Superior temporal gyrus (tissue), 1 donor: ENCODE measurements around the gene CNTN4.

ENCODE experiments used
- DNase-seq: peaks from one replicate; pipeline ENCODE4 v3.0.0-alpha.2; 2016; ENCODE audit errors: extremely low spot score

CNTN4 gene

DNA sequence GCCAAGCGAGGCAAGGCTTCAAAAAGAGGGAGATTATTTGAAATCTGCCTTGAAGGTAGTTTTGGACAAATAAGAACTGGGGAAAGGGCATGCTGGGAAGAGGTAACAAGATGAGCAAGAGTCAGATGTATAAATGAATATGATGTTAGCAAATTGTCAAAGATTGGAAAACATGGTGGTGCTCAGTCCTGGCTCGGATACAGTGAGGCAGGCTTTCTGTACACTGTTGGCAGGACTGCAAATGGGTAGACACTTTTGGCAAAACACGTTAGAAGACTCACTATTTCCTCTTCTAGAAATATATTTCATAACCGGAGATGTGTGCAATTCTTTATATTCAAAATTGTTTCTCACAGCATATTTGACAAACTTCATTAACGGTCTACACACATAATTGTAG is 581.6 kb downstream of the CNTN4 start:
- no peak for DNase-seq

DNA sequence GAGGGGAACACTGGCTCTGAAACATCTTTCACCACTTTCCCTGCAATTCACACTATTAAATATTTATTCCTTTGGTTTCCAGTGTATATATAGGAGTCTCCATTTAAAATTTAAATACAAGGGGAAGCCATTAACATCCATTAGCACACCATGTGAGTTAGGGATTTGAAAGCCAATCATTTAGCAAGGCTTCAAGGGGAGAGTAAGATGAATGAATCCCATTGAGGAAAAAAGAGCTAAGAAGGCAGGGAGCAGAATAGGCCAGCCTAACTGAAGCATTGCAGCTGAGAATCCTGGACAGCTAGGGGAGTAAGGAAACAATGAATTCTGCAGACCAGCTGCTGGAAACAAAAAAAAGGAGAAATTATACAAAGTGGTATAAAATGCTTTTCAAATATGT is 585.4 kb downstream of the CNTN4 start:
- no peak for DNase-seq

DNA sequence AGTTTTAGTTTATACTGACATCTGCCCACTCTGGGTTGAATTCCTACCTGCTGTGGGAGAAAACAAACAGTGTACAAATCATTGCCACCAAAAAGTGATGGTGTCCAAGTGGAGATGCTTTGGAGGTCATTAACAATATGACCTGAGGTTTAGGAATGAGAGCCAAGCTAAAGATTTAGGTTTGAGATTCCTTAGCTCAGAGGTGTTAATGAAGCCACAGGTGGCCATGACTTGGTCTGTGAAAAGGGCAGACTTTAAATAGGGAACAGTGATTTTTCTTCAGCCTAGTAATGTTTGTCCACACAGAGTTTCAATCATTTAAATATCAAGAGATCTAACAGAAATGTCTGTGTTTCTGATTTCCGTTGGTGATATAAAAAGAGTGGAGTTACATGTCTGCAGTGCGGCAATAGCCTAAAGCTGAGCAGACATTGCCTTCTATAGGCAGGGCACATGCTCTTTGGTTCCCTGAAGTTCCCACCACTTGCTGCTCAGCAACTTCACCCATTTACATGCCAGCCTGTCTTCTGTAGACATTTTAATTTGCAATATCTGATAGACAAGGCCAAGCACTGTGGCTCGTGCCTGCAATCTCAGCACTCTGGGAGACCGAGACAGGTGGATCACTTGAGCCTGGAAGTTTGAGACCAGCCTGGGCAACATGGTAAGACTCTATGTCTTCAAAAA is 588.3 kb downstream of the CNTN4 start:
- no peak for DNase-seq

DNA sequence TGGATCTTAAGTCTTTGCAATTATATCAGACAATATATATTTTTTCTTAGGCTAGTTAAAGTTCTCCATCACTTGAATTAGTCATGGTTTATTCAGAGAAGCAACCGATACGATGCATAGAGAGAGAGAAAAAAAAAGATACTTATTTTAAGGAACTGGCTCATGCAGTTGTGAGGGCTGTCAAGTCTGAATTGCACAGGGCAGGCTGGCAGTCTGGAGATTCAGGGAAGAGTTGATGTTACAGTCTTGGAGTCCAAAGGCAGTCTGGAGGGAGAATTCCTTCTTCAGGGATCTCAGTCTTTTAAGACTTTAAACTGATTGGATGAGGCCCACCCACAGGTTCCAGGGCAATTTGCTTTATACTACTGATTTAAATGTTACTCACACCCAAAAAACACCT is 598.9 kb downstream of the CNTN4 start:
- peak; percentile 35 for DNase-seq

DNA sequence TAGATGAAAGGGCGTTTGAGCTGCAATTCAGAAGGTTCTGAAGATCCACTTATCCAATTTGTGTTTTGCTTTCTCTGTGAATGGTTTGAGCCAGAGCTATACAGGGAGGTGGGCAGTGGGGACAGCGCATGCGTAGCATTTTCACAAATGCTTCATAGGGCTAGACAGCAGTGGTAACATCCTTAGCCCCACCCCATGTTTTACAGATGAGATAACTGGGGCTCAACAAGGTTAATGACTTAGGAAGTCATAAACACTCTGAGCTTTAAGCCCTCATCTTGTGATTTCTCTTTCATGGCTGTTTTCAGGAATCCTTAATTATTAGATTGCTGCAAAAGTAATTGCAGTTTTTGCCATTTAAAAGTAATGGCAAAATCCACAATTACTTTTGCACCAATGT is 602.8 kb downstream of the CNTN4 start:
- no peak for DNase-seq

DNA sequence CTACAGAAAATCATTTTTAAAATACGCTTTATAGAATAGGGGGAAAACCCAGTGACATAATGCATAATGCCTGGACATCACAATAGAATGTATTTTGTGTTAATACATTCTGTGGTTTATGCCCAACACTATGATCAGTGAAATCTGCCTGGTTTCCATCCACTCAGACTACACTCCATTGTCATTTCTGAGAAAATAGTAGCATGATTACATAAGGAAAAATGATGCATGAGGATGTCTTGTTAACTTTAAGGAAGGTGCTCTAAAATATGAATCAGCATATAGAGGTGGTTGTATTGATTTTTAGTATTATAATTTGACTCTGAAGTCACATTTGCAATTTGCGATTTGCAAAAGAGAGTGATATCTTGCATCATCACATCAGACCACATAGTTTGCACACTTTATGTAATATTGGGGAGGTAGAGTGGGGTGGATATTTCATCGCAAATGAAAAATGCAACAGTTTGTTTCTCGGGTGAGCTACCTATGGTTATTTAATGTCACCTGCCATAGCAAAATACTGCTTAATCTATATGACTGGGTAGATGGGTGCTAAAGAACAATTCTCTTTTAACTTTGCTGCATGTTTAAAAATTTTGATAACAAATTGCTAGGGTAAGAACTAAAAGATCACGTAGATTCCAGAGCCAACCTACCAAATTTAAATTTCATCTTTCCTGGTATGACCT is 607.6 kb downstream of the CNTN4 start:
- DNase-seq: no peak

DNA sequence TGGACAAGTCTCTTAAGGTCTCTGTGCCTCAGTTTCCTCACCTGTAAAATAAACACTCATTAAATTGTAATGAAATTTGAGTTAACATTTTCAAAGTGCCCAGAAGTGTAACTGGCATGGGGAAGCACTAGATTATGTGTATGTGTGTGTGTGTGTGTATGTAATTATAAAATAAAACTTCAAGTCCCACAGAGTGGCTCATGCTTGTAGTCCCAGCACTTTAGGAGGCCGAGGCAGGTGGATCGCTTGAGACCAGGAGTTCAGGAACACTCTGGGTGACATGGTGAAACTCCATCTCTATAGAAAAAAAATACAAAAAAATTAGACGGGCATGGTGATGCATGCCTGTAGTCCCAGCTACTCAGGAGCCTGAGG is 608.2 kb downstream of the CNTN4 start:
- no peak for DNase-seq

DNA sequence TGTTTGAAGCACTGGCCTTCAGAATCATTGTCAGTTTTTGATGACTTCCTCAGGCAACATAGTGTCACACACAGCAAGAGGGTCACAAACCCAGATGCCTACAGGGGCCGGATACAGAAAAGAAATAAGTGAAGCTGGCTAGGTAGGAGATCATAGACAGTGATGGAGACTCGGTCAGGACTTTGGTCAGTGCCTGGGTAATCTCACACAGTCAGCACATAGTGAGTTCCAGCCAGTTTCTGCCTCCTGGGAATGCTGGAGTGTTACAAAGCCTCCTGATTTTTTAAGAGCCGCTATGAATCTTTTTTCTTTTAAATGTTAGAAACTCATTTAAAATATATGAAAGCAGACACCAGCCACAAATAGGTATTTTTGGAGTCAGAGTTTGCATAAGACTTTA is 612.4 kb downstream of the CNTN4 start:
- no peak for DNase-seq

DNA sequence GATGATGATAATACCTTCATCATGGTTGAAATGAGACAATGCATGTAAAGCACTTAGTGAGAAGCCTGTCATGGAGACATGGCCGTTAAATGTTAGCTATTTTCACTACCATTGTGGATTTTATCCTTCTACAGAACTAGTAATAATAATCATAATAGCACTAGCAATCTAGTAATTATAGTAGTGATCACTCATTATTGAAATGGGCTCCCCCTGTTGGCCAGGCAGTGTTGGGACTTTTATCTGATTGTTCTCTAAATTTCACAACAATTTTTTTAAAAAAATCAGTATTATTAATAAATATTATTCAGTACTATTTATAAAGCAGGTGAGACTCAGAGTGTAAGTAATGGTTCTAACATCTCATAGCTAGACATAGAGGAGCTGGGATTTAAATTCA is 615.3 kb downstream of the CNTN4 start:
- no peak for DNase-seq

DNA sequence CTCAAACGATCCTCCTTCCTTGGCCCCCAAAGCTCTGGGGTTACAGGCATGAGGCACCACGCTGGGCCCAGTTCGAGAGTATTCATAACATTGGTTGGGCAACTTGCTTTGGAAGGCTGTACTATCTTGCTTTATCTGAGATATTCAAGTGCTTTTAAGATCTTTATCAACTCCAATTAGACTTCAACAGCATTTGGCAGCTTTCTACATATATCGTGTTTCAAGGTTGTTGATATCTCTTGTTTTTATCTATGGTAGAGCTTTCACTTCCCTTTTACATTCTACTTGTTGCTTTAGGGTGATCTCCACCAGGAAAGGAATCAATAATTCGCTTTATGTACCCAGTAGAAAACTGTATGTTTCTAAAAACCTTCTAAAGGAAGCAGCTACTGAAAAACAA is 616.2 kb downstream of the CNTN4 start:
- no peak for DNase-seq

DNA sequence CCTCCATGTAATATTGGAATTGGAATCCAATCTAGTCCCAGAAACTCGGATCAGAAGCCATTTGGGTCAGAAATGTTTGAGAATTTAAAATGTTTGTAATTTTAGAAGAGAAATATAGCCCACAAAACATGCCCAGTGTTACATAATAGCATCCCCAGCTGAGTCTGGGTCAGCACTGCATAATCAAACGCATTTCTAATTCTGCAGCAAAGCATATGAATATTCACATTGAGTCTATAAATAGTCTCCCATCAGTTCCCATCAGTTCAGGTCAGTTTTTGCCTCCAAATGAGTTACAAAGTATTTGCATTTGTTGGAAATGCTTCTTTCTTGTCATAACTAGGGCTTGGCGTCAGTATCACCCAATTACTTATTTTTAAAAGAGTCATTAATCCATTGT is 628.4 kb downstream of the CNTN4 start:
- DNase-seq: no peak

DNA sequence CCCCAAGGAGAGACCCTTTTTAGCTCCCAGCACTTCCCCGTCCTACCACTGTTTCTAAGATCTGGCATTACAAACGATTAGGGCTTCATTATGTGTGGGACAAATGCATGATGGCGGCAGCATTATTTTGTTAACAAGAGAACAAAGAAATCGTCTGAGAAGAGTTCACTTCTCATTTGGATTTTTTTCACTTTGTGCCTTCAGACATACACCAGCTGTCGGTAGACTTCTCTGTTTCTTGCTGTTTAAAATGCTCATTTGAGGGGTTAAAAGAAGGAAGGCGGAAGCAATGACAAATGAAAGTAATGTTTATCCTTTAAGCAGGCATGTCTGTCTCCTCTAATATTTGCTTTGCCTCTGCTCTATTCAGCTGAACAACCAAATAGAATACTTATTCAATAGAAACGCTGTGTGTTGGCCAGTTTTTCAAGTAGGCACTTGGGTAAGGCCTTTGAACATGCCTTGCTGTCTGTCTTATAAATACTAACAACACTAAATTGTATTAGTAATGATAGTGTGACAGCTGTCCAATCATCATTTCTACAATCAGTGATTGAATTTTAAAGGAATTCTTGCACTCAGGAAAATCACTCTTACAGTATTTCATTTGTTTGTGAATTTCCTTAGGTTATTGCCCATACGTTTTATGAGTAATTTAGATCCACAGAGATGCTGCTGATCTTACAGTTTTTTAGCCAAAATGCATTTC is 629.1 kb downstream of the CNTN4 start:
- DNase-seq: no peak

DNA sequence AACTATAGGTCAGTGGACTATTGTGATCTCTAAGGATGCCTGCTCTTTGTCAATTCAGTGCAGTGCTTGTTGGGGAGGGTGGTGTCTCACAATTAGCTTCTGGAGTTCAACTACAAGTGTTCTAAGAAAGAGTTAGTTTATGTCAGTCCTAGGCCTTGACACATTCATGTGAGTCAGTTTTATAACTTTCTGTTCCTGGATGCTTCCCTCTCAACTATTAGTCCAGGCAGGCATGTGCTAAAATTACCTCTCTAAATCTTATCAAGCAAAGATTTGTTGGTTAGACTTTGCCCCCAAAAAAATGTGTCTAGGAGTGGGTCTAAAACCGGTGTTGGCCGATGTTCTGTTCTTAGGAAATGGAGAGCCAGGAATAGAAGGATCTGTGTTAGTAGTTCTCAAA is 633.2 kb downstream of the CNTN4 start:
- no peak for DNase-seq

DNA sequence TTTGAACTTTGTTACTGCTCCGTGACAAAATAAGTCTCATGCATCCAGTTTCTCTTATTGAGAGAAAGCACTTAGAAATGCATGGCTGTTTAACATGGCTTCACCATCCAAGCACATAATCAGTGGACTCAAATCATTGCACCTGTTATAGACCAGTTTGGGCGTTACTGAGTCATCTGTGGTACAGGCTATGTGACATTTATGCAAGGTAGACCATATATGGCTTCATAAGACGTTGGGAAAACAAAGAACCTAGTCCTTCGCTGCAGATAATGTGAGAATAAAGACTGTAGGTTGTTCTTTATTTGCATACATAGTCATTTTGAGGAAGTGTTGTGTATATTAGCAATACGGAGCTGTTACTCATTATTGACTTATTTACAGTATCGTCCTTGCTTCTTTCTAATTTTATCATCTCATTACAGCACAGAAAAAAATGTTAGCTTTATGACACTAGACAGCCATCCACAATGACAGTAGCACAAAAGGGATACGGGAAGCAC is 636.8 kb downstream of the CNTN4 start:
- DNase-seq: no peak

DNA sequence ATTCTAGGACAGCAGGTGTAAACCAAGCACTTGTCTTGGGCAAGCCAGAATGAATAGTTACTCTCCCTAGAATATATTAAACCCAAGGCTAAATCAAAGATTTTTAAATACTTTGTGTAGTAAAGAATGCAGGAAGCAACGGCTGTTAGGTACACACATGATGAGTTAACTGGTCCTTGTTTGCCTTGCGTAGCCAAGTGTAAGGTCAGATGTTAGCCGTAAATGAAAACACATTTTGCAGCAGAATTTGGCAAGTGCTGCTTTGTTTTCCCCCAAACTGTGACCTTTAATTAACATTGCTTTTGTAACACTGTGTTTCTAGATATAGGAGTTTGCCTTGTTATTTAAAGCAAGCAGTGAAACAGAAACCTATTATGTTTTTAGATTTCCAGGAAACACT is 642.9 kb downstream of the CNTN4 start:
- DNase-seq: no peak

DNA sequence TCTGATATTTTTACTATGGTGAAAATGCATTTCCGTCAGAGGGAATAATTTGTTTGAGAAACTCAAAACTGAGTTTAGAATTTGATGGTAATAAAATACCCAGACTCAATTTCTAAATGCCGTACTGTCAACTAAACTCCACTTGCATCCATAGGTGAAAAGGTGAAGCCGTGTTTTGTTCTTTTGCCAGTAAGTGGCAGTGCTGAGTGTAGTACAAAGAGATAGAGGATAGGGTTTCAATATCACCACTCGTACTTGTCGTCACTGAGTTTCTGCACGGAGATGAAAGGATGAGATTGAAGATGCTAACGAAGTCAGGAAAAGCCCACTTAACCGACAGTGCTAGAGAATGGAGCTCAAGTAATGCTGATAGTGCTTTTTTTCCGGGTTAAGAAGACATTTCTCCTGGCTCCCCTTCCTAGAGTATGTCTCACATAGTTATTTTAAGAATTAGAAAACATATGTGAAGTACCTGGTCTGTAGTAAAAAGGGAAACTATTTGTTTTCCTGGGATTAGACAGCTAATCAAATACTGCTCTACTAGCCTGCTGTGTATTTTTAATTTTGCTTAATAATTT is 666.4 kb downstream of the CNTN4 start:
- DNase-seq: no peak

DNA sequence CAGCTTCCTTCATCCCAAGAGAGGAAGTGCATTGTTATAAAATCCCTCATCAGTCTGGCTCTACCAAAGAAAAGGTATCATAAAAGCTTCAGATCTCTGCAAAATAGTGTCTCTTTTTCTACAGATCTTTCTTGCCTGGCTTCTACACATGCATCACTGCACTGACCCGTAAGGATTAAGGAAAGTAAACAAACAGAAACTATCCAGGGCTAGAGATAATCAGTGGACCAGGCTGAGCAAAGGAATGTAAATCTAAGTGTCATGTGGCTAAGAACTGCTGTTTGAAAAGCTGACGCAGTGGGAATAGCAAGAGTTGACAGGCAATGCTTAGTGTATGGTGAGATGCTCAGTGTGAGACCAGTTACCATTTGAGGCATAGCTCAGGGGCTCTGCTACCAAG is 671.8 kb downstream of the CNTN4 start:
- no peak for DNase-seq

DNA sequence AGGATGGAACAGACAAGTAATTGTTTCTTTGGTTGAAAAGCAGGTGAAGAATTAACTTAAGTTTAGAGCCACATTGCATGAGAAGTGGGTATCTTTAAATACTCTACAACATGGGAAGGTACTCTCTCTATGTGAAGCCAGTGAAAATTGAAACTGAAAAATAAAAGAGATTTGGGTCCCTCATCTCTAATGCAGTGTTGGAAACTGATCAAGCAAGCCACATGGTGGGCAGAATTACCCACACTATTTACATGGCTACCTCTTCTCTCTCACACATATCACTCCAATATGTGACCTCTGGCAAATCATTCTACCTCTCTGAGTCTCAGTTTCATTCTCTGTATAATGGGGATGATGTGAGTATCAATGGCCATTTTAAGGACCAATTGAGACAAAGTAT is 672.5 kb downstream of the CNTN4 start:
- DNase-seq: no peak

DNA sequence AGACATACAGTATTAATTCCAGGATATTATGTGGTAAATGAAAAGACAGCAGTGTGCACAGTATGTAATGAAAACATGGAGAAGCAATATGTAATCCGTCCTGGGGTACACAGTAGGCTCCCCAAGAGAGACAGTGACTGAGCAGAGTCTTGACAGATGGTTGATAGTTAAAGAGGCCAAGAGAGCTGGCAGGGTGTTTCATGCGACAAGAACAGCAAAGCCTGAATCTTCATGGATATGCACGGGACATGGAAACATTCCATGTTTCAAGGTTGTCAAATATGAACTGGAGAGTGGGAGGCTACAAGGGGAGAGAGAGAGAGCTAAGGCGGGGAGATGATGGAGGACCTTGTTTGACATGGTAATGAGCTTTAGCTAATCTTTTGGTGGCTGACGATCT is 673.1 kb downstream of the CNTN4 start:
- DNase-seq: no peak

DNA sequence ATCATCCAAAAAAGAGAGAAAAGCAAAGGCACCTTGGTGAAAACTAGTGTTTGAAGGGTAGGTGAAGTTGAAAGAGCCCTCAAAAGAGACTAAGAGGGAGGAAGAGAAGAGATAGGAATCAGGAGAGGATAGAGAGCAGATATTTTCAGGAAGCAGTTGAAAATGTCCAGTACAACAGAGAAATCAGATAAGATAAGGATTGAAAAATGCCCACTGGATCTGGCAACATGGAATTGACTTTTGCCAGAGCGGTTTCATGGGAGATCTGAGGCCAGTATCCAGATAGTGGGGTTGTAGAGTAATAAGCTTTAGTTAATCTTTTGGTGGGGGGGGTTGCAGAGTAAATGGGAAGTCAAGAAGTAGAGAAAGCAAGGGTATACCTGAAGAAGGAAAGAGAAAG is 674.1 kb downstream of the CNTN4 start:
- DNase-seq: no peak

DNA sequence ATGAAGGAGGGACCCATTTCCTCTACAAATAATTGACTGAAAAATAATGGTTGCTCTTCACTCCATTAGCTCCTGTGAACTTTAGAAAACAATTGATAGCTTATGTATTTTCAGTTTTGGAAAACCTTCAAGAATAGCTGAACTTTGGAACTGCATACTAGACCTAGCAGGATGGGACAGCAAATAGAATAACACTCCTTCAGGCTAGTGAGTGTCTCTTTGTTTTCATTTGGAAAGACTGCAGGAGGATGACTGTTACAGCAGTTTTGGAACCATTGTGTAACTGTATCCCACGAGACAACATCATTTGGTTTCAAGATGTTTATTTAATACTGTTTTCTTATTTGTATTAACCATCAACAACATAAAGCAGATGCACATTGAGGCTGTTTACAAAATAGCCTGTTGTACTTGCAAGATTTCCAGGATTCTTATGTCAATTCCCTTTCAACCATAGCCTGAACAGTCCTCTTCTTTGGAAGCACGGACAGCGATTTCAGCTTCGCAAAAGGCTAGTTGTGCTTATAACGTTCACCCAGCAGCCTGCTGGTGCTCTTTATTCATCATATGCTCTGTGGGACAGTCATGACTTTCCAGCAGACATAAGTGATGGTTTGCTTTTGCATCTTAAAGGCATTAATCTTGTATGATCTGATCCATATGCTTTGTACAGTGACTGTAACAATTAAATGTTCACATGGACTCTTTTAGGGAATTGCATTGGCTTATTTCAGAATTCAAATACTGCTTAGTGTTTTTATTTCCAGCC is 676.0 kb downstream of the CNTN4 start:
- DNase-seq: no peak

DNA sequence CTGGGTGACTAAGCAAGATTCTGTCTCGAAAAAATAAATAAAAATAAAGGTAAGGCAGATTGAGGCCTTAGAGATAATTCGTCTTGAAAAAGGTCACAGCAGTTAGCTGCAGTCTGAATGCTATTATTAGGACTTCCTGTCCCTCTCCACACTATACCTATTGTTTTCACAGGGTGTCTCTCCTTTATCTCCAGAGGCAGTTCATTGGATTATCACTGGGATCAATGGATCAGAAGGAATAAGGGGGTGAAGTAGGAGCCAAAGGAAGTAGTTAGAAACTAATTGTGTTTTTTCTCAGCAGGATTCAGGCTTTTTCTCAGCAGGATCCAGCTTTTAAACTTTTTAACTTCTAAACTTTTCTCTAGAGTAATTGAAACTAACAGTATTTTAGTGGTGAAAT is 684.6 kb downstream of the CNTN4 start:
- DNase-seq: no peak
